ENCODE data around the gene AP1B1.

DNA sequence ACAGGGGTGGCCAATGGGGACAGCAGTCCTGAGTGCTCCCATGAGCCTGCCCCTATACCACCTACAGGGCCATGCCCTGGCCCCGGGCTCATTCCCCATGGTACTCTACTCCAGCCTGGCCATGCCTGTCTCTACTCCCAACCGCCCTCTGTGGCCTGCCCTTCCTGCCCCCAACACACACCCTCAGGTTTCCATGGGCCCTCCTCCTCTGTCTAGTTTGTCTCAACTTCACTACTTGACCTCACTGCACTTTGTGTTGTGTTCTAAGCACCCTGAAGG is 46.6 kb downstream of the AP1B1 start:
- no peak for TF ChIP-seq CTCF (IDR thresholded peaks at IDR 0.05)
- TF ChIP-seq EZH2 (IDR thresholded peaks at IDR 0.05; ENCODE audit: borderline replicate concordance, insufficient read depth, low read depth, low read length, poor library complexity, severe bottlenecking) = no peak

Measured in B cell (primary cell).